Measurements from ENCODE around the gene CLCN6. TPM values are rescaled to one million over a fixed set of nuclear protein-coding genes. Genes with fewer than 3 reads are reported as not detected.

CLCN6 gene
- total and polyA plus RNA-seq, 7 donors: 5.5 to 17.5 (median 8.3) TPM

DNA sequence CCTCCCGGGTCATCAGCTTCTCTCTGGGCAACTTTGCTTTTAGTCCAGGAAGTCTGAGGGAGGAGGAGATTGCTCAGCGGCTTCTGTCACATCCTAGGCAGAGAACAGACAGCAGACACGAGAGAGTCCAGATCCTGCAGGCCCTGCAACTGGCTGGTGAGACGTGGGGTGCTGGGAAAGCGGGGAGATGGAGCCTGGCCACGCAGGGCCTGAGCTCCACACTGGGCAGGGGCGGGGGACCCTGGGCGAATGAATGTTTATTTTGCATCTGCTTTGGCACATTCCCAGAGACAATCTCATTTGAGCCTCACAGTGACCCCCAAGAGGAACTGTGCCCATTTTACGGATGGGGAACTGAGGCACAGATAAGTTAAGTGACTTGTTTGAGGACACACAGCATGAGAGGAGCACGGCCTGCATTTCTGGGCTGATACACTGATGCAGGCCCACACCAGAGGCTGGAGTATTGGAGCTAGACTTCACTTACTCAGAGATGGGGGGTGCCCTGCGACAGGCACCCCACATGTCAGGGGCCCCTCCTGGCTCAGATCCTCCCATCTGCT lies 34.4 kb upstream of the CLCN6 start:
- WGBS, 3 donors: 64 to 70% (median 68%) methylated on average over 11 of the region's 11 CpGs
- TF ChIP-seq, protein P1, sequence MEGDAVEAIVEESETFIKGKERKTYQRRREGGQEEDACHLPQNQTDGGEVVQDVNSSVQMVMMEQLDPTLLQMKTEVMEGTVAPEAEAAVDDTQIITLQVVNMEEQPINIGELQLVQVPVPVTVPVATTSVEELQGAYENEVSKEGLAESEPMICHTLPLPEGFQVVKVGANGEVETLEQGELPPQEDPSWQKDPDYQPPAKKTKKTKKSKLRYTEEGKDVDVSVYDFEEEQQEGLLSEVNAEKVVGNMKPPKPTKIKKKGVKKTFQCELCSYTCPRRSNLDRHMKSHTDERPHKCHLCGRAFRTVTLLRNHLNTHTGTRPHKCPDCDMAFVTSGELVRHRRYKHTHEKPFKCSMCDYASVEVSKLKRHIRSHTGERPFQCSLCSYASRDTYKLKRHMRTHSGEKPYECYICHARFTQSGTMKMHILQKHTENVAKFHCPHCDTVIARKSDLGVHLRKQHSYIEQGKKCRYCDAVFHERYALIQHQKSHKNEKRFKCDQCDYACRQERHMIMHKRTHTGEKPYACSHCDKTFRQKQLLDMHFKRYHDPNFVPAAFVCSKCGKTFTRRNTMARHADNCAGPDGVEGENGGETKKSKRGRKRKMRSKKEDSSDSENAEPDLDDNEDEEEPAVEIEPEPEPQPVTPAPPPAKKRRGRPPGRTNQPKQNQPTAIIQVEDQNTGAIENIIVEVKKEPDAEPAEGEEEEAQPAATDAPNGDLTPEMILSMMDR (IDR thresholded peaks at IDR 0.05): no peak

DNA sequence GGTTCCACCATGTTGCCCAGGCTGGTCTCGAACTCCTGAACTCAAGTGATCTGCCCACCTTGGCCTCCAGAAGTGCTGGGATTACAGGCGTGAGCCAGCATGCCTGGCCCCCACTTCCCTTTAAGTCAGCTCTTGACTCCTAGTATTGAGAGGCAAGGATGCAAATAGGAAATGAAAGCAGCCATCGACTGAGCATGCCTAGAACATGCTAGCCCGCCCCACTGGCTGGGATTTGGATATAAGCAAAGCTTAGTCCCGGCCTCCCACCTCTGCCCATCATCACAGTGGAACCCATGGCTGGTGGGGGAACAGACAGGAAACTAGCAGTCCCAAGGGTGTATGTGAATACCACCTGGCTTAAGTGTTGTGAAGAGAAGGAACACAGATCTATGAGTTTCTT lies 33.5 kb upstream of the CLCN6 start:
- 60 to 73% (median 67%) methylated on average over 5 of the region's 5 CpGs for WGBS, 3 donors
- Histone ChIP-seq H3K27ac (no peak overlapping the region), H3K27me3 (ENCODE audit: insufficient read depth in 3 of 3, low read length in 2 of 3) (no peaks in the 10 kb centered on the region), H3K4me3 (no peak overlapping the region), H3K9me3 (no peaks in the 10 kb centered on the region), H3K36me3 (ENCODE audit: insufficient read depth in 1 of 2, low read depth in 1 of 2) (no peaks in the 10 kb centered on the region), H3K4me1 (no peaks in the 10 kb centered on the region)
- intact Hi-C loops (cut with DNase I): no loop called here
- DNase-seq: no peak
- no peak for ATAC-seq
- TF ChIP-seq, protein P1 (IDR thresholded peaks at IDR 0.05): no peak

More for the DNA sequence above, 34.4 kb upstream of the CLCN6 start:
- ATAC-seq (no peak), DNase-seq (no peak)
- Histone ChIP-seq H3K27me3 (ENCODE audit: insufficient read depth in 3 of 3, low read length in 2 of 3) (no peaks in the 10 kb centered on the region), H3K9me3 (no peaks in the 10 kb centered on the region), H3K4me1 (no peaks in the 10 kb centered on the region), H3K4me3 (no peak overlapping the region), H3K36me3 (ENCODE audit: insufficient read depth in 1 of 2, low read depth in 1 of 2) (no peaks in the 10 kb centered on the region), H3K27ac (no peak overlapping the region)
- intact Hi-C loops (cut with DNase I): no loop called here

DNA sequence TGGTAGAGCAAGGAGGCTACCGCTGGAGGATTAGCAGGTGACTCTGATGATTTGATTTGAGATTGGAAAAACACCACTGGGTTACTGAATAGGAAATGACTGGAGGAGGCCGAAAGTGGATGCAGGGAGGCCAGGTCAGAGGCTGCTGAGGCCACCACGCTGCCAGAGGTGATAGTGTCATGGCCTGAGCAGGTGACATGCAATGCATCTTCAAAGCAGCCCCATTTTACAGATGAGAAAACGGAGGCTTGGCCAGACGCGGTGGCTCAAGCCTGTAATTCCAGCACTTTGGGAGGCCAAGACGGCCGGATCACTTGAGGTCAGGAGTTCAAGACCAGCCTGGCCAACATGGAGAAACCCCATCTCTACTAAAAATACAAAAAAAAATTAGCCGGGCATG lies 31.2 kb upstream of the CLCN6 start:
- no peaks in the 10 kb centered on the region for H3K4me1 ChIP-seq
- no peaks in the 10 kb centered on the region for H3K9me3 ChIP-seq
- intact Hi-C loops (cut with DNase I): no loop called here
- no peak overlapping the region for H3K27ac ChIP-seq
- H3K27me3 ChIP-seq (ENCODE audit: insufficient read depth in 3 of 3, low read length in 2 of 3): no peaks in the 10 kb centered on the region
- H3K4me3 ChIP-seq: no peak overlapping the region
- no peak for DNase-seq
- H3K36me3 ChIP-seq (ENCODE audit: insufficient read depth in 1 of 2, low read depth in 1 of 2): no peaks in the 10 kb centered on the region
- ATAC-seq: no peak
- WGBS, 3 donors: 85 to 96% (median 89%) methylated on average over 8 to 9 of the region's 9 CpGs
- TF ChIP-seq, protein P1 (IDR thresholded peaks at IDR 0.05): no peak

DNA sequence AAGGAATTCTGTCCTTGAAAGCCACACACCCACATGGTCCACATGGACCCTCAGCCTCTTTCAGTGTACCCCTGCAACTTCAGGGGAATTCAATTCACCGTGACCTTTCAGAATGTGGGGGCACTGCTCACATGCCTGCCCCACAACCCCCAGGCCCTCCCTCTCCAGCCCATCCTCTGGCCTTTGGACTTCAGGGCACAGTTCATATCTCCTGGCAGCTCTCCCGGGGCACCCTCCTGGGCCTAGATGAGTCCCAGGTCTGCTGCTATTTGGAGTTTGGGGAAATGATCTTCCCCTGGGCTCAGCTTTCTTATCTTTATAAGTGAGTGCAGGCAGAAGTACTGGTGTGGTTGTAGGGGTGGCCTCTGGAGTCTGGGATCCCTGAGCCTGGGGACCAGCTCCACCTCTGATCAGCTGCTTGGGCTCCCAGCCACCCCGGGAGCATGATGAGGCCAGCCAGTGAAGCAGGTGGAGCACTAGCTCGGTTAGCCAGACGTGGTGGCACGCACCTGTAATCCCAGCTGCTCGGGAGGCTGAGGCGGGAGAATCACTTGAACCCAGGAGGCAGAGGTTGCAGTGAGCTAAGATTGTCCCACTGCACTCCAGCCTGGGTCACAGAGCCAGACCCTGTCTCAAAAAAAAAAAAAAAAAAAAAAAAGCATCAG lies 28.2 kb upstream of the CLCN6 start:
- H3K9me3 ChIP-seq: no peaks in the 10 kb centered on the region
- ATAC-seq: no peak
- DNase-seq: no peak
- TF ChIP-seq, protein P1 (IDR thresholded peaks at IDR 0.05): no peak
- intact Hi-C loops (cut with DNase I): no loop called here
- 71 to 82% (median 72%) methylated on average over 8 of the region's 8 CpGs for WGBS, 3 donors
- no peaks in the 10 kb centered on the region for H3K4me1 ChIP-seq
- H3K36me3 ChIP-seq (ENCODE audit: insufficient read depth in 1 of 2, low read depth in 1 of 2): no peaks in the 10 kb centered on the region
- H3K4me3 ChIP-seq: no peak overlapping the region
- no peaks in the 10 kb centered on the region for H3K27me3 ChIP-seq (ENCODE audit: insufficient read depth in 3 of 3, low read length in 2 of 3)
- H3K27ac ChIP-seq: no peak overlapping the region

DNA sequence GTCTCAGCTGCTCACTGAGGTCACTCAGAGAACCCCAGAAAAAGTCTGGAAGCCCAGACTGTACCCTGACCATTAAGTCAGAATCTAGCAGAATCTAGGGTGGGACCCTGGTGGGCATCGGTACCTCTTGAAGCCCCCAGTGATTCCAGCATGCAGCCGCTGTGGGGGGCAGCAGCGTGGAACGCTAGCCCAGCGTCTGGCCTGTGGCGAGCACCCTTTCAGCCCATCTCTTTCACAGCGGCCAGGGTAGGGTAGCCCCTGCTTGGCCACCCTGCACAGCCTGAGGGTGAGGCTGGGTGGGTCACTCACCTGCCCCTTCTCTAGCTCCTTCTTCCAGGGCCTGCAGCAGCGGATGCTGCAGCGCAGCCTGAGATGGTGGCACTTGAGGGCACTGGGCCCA lies 27.7 kb upstream of the CLCN6 start:
- Histone ChIP-seq H3K36me3 (ENCODE audit: insufficient read depth in 1 of 2, low read depth in 1 of 2) (no peaks in the 10 kb centered on the region), H3K9me3 (no peaks in the 10 kb centered on the region), H3K27ac (no peak overlapping the region), H3K4me3 (no peak overlapping the region), H3K4me1 (no peaks in the 10 kb centered on the region), H3K27me3 (ENCODE audit: insufficient read depth in 3 of 3, low read length in 2 of 3) (no peaks in the 10 kb centered on the region)
- TF ChIP-seq, protein P1 (IDR thresholded peaks at IDR 0.05): no peak
- ATAC-seq: no peak
- no peak for DNase-seq
- 93 to 99% (median 96%) methylated on average over 8 to 9 of the region's 9 CpGs for WGBS, 3 donors
- intact Hi-C loops (cut with DNase I): no loop called here
